Keratinocyte (primary cell): ENCODE measurements around the gene CLEC16A.

Experiments
- CTCF ChIP-seq, 3 experiments: IDR thresholded peaks in 1 of 3; conservative IDR thresholded peaks in 1 of 3; optimal IDR thresholded peaks in 1 of 3; 2 replicates in 2 of 3; 3 replicates in 1 of 3; pipeline versions ENCODE3 to v1.5.1; 2011; ENCODE audit warnings: low read length in 3 of 3, mild to moderate bottlenecking in 3 of 3, moderate library complexity in 2 of 3, control low read depth in 1 of 3, inconsistent platforms in 1 of 3; ENCODE audit not compliant: insufficient read depth in 2 of 3; ENCODE audit errors: extremely low read depth in 1 of 3
- EZH2 ChIP-seq: IDR thresholded peaks from one replicate; pipeline ENCODE4 v1.6.1; 2012; ENCODE audit warnings: inconsistent platforms, mild to moderate bottlenecking, low read length, moderate library complexity

GRCh38 chr16:11181899-11182279 is 237.5 kb downstream of the CLEC16A start:
- TF ChIP-seq CTCF (optimal IDR thresholded peaks at IDR 0.05 in 1 of 3, IDR thresholded peaks at IDR 0.05 in 1 of 3, conservative IDR thresholded peaks at IDR 0.05 in 1 of 3; ENCODE audit: extremely low read depth in 1 of 3, insufficient read depth in 2 of 3, low read length in 3 of 3) (no peak), EZH2 (no peak)
